Measurements from ENCODE around the gene SLC44A5. TPM values are rescaled to one million over a fixed set of nuclear protein-coding genes. Genes with fewer than 3 reads are reported as not detected.

Gene SLC44A5
- total RNA-seq, 1 donor: under 0.01 TPM

GRCh38 chr1:75308365-75308764, 302.5 kb downstream of the SLC44A5 start:
- no peak for TF ChIP-seq CTCF (IDR thresholded peaks at IDR 0.05; ENCODE audit: insufficient read depth, low read depth, low read length)
- no peak overlapping the region for H3K4me3 ChIP-seq (ENCODE audit: low read depth, low read length)
- DNase-seq (ENCODE audit: low read depth): no peak

- no peak overlapping the region for H3K4me3 ChIP-seq (ENCODE audit: low read depth, low read length)
- no peak for DNase-seq (ENCODE audit: low read depth)
- no peak for TF ChIP-seq CTCF (IDR thresholded peaks at IDR 0.05; ENCODE audit: insufficient read depth, low read depth, low read length)
These were observed 305.9 kb downstream of the SLC44A5 start for GRCh38 chr1:75305061-75305460.

GRCh38 chr1:75293270-75293669, 317.6 kb downstream of the SLC44A5 start:
- H3K4me3 ChIP-seq (ENCODE audit: low read depth, low read length): no peak overlapping the region
- TF ChIP-seq CTCF (IDR thresholded peaks at IDR 0.05; ENCODE audit: insufficient read depth, low read depth, low read length): no peak
- no peak for DNase-seq (ENCODE audit: low read depth)

GRCh38 chr1:75292013-75292412, 318.9 kb downstream of the SLC44A5 start:
- no peak for TF ChIP-seq CTCF (IDR thresholded peaks at IDR 0.05; ENCODE audit: insufficient read depth, low read depth, low read length)

GRCh38 chr1:75276385-75276784, 334.5 kb downstream of the SLC44A5 start:
- TF ChIP-seq CTCF (IDR thresholded peaks at IDR 0.05; ENCODE audit: insufficient read depth, low read depth, low read length): no peak
- DNase-seq (ENCODE audit: low read depth): no peak
- no peak overlapping the region for H3K4me3 ChIP-seq (ENCODE audit: low read depth, low read length)

More at GRCh38 chr1:75292013-75292412, 318.9 kb downstream of the SLC44A5 start:
- H3K4me3 ChIP-seq (ENCODE audit: low read depth, low read length): no peak overlapping the region
- DNase-seq (ENCODE audit: low read depth): no peak

- no peak for TF ChIP-seq CTCF (IDR thresholded peaks at IDR 0.05; ENCODE audit: insufficient read depth, low read depth, low read length)
- no peak for DNase-seq (ENCODE audit: low read depth)
- H3K4me3 ChIP-seq (ENCODE audit: low read depth, low read length): no peak overlapping the region
These were observed 335.3 kb downstream of the SLC44A5 start for GRCh38 chr1:75275631-75276030.

GRCh38 chr1:75274920-75275506, 335.9 kb downstream of the SLC44A5 start:
- TF ChIP-seq CTCF (IDR thresholded peaks at IDR 0.05; ENCODE audit: insufficient read depth, low read depth, low read length): no peak
- H3K4me3 ChIP-seq (ENCODE audit: low read depth, low read length): no peak overlapping the region
- no peak for DNase-seq (ENCODE audit: low read depth)

All from fibroblast of villous mesenchyme (primary cell).